Breast epithelium (tissue), 4 donors: ENCODE measurements around the gene PLA2G4A. TPM values are rescaled to one million over a fixed set of nuclear protein-coding genes. Genes with fewer than 3 reads are reported as not detected.

Experiments used
- DNase-seq, 2 donors: peaks; one replicate each; pipeline ENCODE4 v3.0.0-alpha.2; 2019; ENCODE audit warnings: low spot score in 2 of 2
- H3K27ac ChIP-seq, 2 donors: fragments of 200-600 bp; sonication (generic) in 1 of 2; one replicate each; pipeline ENCODE4 v1.5.1; 2016 to 2019; ENCODE audit warnings: mild to moderate bottlenecking in 1 of 2
- H3K27me3 ChIP-seq, 2 donors: fragments of 200-600 bp; sonication (generic) in 1 of 2; one replicate each; pipeline versions ENCODE4 v1.5.1 to v1.6.0; 2017 to 2019; ENCODE audit warnings: control low read depth in 1 of 2, mild to moderate bottlenecking in 1 of 2
- H3K36me3 ChIP-seq: fragments of 200-600 bp; one replicate; pipeline ENCODE4 v1.5.1; 2019
- H3K4me1 ChIP-seq, 2 donors: fragments of 200-600 bp; sonication (generic); one replicate each; pipeline ENCODE4 v1.5.1; 2016 to 2019; ENCODE audit warnings: control low read depth in 1 of 2
- H3K4me3 ChIP-seq, 3 donors: fragments of 200-600 bp; sonication (generic); 1 replicate in 2 of 3; 2 replicates in 1 of 3; pipeline ENCODE4 v1.5.1; 2016 to 2019; ENCODE audit warnings: mild to moderate bottlenecking in 3 of 3, moderate library complexity in 2 of 3
- H3K9me3 ChIP-seq, 2 donors: fragments of 200-600 bp; sonication (generic) in 1 of 2; one replicate each; pipeline ENCODE4 v1.5.1; 2016 to 2019; ENCODE audit warnings: control low read depth in 1 of 2
- CTCF ChIP-seq, 3 donors: fragments of 450-650 bp; IDR thresholded peaks; one replicate each; pipeline ENCODE4 v1.5.1; 2016 to 2017; ENCODE audit warnings: antibody characterized with exemption in 3 of 3, mild to moderate bottlenecking in 3 of 3, moderate library complexity in 3 of 3
- POLR2A ChIP-seq: fragments of 450-650 bp; IDR thresholded peaks from one replicate; pipeline ENCODE4 v1.6.1; 2016; ENCODE audit warnings: antibody characterized with exemption, mild to moderate bottlenecking, moderate library complexity
- POLR2AphosphoS5 ChIP-seq, 3 donors: sonication (generic); formaldehyde crosslinking; IDR thresholded peaks; one replicate each; pipeline ENCODE4 v1.6.1; 2017; ENCODE audit warnings: antibody characterized with exemption in 3 of 3
- intact Hi-C: fragments of 100-400 bp; cut with DNase I; formaldehyde crosslinking; loops from one replicate; pipeline ENCODE4 v1.15.1; 2023; ENCODE audit warnings: low total_unique reads
- total RNA-seq, 3 donors: library from RNA; depleted of rRNA; stranded (reverse); fragments of >200 nt; gene quantifications; one replicate each; pipeline ENCODE4 v1.1.0, GENCODE V29; 2016

PLA2G4A gene
- total RNA-seq, 3 donors from 2014 or later, result 5.6 to 13.3 (median 7.4) TPM

GRCh38 chr1:186811892-186812291 lies 16.9 kb upstream of the PLA2G4A start:
- intact Hi-C loops, result no loop called here
- DNase-seq, result no peak
- Histone ChIP-seq H3K4me1 (no peaks in the 10 kb centered on the region), H3K27ac (no peak overlapping the region), H3K9me3 (no peaks in the 10 kb centered on the region), H3K4me3 (no peak overlapping the region), H3K36me3 (no peaks in the 10 kb centered on the region), H3K27me3 (no peaks in the 10 kb centered on the region)
- TF ChIP-seq POLR2A, result no peak
- no peak for TF ChIP-seq POLR2AphosphoS5 (IDR thresholded peaks at IDR 0.05)
- TF ChIP-seq CTCF (IDR thresholded peaks at IDR 0.05), result no peak

GRCh38 chr1:186812570-186812969 lies 16.2 kb upstream of the PLA2G4A start:
- Histone ChIP-seq H3K36me3 (no peaks in the 10 kb centered on the region), H3K4me1 (no peaks in the 10 kb centered on the region), H3K9me3 (no peaks in the 10 kb centered on the region), H3K27me3 (no peaks in the 10 kb centered on the region), H3K4me3 (no peak overlapping the region), H3K27ac (no peak overlapping the region)
- TF ChIP-seq POLR2A, result no peak
- no peak for TF ChIP-seq CTCF (IDR thresholded peaks at IDR 0.05)
- no peak for TF ChIP-seq POLR2AphosphoS5 (IDR thresholded peaks at IDR 0.05)
- no peak for DNase-seq
- intact Hi-C loops, result no loop called here

- TF ChIP-seq POLR2A, result no peak
- no peak for TF ChIP-seq CTCF (IDR thresholded peaks at IDR 0.05)
- no peak for TF ChIP-seq POLR2AphosphoS5 (IDR thresholded peaks at IDR 0.05)
- H3K27ac ChIP-seq, result no peak overlapping the region
- intact Hi-C loops, result no loop called here
- H3K36me3 ChIP-seq, result no peaks in the 10 kb centered on the region
- no peak overlapping the region for H3K4me3 ChIP-seq
- DNase-seq, result no peak
- H3K4me1 ChIP-seq, result no peaks in the 10 kb centered on the region
- H3K9me3 ChIP-seq, result no peaks in the 10 kb centered on the region
- no peaks in the 10 kb centered on the region for H3K27me3 ChIP-seq
Observed at GRCh38 chr1:186813420-186813819, 15.3 kb upstream of the PLA2G4A start.

GRCh38 chr1:186819126-186819525 lies 9.6 kb upstream of the PLA2G4A start:
- Histone ChIP-seq H3K27me3 (no peaks in the 10 kb centered on the region), H3K9me3 (no peaks in the 10 kb centered on the region), H3K4me3 (no peak overlapping the region), H3K4me1 (no peaks in the 10 kb centered on the region), H3K36me3 (no peaks in the 10 kb centered on the region), H3K27ac (no peak overlapping the region)
- DNase-seq, result no peak
- intact Hi-C loops, result no loop called here
- no peak for TF ChIP-seq POLR2A
- TF ChIP-seq POLR2AphosphoS5 (IDR thresholded peaks at IDR 0.05), result no peak
- TF ChIP-seq CTCF (IDR thresholded peaks at IDR 0.05), result no peak

- Histone ChIP-seq H3K4me1 (no peaks in the 10 kb centered on the region), H3K9me3 (no peaks in the 10 kb centered on the region), H3K36me3 (no peaks in the 10 kb centered on the region), H3K4me3 (no peak overlapping the region), H3K27me3 (no peaks in the 10 kb centered on the region), H3K27ac (no peak overlapping the region)
- intact Hi-C loops, result no loop called here
- TF ChIP-seq POLR2AphosphoS5 (IDR thresholded peaks at IDR 0.05) (no peak), CTCF (IDR thresholded peaks at IDR 0.05) (no peak), POLR2A (no peak)
- DNase-seq, result no peak
Observed at GRCh38 chr1:186819563-186819962, 9.2 kb upstream of the PLA2G4A start.
